ENCODE measurements around the gene NPDC1.

GRCh38 chr9:137041124-137041523 is 4.9 kb downstream of the NPDC1 start:
- no peak for TF ChIP-seq CTCF (IDR thresholded peaks at IDR 0.05; ENCODE audit: low read depth, low read length)
- no peak for TF ChIP-seq EZH2phosphoT487 (IDR thresholded peaks at IDR 0.05; ENCODE audit: low read depth)
